Superior temporal gyrus (tissue), 1 donor: ENCODE results near the gene STAB2.
A peak's percentile ranks its signal among the peaks of the same experiment; 100 is the strongest.

Experiments
- DNase-seq: peaks from one replicate; pipeline ENCODE4 v3.0.0-alpha.2; 2016; ENCODE audit errors: extremely low spot score

Gene STAB2

GRCh38 chr12:103580026-103580425, 7.0 kb upstream of the STAB2 start:
- no peak for DNase-seq

- no peak for DNase-seq
Measured at GRCh38 chr12:103583008-103583407, 4.1 kb upstream of the STAB2 start.

- no peak for DNase-seq
Measured at GRCh38 chr12:103586132-103586531, 941 bp upstream of the STAB2 start.

DNA sequence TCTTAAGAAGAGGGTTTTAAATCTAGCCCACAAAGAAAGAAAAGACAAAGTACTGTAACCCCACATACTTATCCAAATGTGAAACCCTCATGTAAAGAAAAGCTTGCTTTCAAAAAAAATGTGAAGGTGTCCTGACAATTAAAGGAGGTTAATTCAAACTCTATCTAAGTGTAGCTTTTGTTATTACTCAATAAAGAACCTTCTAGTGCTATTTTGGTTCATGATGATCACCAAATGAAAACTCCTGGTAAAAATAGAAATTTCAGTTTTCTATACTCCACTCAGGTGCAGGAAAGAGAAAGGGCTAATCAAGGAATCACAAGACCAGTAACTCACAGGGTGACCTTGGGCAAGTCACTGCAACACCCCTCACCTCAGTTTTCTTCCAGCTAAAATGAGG, 1.6 kb downstream of the STAB2 start:
- no peak for DNase-seq

- no peak for DNase-seq
Measured at GRCh38 chr12:103589517-103589916, 2.4 kb downstream of the STAB2 start.

GRCh38 chr12:103590271-103590670, 3.2 kb downstream of the STAB2 start:
- no peak for DNase-seq

DNA sequence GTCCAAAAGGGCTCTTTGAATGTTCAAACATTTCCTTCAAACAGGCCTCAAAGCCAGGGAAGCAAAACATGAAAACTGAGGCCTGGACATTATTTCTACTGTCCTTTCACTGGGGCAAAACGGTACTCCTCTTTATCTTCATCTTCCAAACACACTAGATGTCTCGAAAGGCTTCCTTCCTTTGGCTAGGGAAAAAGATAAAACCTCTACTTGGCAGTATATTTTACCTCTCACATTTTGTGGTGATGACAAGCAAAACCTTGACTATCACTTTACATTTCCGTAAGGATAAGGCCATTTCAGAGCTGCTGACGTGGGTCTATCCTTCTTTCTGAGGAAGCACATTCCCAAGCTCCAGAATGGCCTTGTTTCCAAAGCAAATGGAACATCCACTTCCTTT, 9.9 kb downstream of the STAB2 start:
- DNase-seq, result no peak

DNA sequence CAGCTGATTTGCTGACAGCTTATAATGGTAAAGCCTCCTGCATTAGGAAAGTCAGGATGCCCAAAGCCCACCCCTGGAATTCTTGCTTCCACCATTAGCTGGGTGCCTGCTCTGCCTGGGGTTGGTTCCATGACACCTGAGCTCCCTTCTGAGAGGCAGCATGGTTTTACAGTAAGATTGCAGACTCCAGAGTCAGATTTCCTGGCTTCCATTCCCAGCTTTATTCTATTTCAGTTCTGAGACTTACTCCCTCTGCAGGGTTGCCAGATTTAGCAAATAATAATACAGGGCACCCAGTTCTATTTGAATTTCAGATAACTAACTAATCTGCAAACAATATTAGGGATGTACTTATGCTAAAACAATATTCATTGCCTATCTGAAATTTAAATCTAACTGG, 12.2 kb downstream of the STAB2 start:
- no peak for DNase-seq

- no peak for DNase-seq
Measured at GRCh38 chr12:103600967-103601728, 14.1 kb downstream of the STAB2 start.

DNA sequence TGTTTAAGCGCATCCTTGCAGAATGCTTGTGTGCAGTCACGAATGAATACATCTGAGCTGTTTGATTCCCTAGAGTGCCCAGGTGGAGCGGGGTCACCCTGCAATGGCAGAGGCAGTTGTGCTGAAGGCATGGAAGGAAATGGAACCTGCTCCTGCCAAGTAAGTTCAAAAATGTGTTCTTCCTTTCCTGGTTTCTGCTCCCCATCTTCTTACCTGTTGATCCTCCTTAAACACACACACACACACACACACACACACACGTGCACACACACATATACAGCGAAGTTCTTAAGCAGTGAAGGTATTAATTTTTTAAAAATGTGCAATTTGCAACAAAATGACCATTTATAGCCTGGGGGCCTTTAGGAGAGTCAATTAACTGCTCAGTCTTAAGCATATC, 33.3 kb downstream of the STAB2 start:
- DNase-seq, result no peak

DNA sequence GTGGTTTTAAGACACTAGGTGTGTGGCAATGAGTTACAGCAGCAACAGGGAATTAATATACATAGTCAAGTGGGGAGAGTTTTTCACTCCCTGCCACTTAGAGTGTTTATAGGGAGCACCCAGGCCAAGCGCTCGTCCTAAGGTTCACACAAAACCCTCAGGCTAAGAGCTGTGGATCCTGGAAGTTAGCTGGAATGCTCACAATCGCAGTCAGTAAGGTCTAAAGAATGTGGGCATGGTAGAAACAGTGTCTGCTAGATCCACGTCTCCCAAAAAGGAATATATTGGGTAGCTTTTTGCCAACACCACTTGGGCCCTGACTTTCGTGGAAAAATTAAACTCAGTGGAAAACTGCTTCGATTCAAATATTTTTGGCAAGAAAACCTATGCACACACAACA, 36.6 kb downstream of the STAB2 start:
- DNase-seq, result no peak

- peak; percentile 74 for DNase-seq
Measured at GRCh38 chr12:103626498-103626897, 39.4 kb downstream of the STAB2 start.

- no peak for DNase-seq
Measured at GRCh38 chr12:103627189-103627855, 40.2 kb downstream of the STAB2 start.

GRCh38 chr12:103632554-103633216, 45.6 kb downstream of the STAB2 start:
- no peak for DNase-seq

- DNase-seq, result no peak
Measured at GRCh38 chr12:103634732-103635131, 47.7 kb downstream of the STAB2 start.

DNA sequence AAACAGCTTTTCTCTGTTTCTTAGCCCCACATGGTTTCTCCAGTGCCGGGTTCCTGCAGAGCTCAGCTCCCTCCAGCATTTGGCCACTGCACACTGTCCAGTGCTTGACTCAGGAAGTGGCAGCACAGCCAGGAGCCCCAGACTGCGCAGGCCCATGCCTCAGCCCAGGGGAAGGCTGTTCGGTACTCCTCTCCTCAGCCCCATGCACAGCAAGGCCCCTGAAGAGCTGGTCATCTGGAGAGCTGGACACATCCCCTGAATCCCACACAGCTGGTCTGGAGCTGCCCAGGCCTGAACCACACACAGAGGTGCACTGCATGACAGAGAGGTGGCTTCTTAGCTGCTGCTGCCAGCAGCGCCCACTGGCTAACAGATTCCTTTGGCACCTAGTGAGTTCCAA, 48.3 kb downstream of the STAB2 start:
- no peak for DNase-seq

- DNase-seq, result no peak
Measured at GRCh38 chr12:103637021-103637420, 49.9 kb downstream of the STAB2 start.

DNA sequence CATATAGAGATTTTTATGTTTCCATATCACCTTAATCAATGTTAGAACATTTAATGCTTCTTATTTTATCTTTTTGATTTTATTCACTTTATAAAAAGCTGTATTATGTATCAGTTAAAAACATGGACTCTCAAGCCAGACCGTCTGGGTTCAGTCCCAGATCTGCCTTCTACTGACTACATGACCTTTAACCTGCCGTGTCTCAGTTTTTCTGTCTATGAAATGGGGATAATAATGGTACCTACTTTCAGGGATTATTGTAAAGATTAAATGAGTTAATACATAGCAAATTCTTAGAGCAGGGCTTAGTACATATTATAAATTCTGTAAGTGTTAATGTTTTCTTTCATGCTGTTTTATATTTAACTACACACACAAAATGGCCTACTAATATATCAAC, 50.4 kb downstream of the STAB2 start:
- DNase-seq, result no peak

GRCh38 chr12:103639983-103640382, 52.9 kb downstream of the STAB2 start:
- DNase-seq, result no peak

DNA sequence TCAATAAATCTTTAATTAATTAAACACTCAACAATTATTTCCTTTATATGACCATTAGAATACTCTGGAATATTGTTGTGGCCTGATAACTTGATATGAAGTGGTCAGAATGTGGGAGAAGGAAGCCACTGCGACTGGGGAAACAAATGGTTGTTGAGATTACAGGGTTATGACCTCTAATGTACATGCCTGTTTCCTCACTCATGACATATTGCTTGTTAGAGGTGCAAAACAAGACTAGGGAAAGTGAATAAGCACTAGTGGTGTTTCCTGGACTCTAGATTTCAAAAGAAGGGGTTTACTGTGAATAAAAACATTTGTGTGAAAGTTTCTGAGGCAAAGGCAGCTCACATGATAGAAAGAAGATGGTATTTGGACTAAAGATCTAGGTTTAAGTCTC, 53.3 kb downstream of the STAB2 start:
- no peak for DNase-seq

DNA sequence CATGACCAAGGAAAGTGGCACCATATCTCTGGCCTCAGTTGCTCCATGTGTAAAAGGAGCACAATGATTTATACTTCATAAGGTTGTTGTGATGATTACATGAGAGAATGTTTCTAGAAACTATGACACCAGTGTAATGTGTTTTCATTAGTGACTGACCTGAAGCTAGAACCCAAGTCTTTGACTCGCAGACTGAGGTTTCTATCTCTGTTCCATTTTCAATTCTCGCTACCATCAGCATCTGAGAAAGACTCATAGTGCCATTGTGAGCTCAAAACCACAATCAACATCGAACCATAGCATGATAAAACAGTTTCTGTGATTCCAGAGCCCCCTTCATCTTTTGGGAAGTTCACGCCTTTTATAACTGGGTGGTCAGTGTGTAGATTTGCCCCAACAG, 53.8 kb downstream of the STAB2 start:
- DNase-seq, result no peak

DNA sequence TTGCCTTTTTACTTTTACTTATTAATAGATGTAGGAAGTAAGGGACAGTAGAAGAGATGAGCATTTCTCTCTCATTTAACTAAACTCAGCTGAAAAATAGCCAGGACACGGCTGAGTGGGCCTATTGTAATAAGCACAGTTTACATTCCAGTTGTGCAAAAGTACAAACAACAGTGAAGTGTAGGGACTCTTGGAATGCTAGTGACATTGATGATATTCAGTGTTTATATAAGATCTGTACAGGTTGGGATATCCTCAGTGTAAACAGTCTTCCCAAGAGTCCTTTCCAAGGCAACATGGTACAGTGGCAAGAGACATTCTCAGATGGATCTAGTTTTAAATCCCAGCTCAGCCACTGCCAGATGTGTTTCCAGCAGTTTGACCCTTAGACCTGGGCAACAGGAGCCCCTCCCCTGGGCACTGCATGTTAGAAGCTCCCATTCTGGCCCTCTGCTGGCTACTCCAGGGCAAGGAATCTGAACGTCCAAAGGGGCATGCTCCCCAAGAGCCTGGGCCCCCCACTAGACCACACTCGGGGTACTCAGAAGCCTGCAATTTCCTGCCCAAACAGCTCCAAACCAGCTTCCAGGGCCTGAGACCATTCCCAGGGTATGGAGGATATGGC, 55.3 kb downstream of the STAB2 start:
- DNase-seq, result no peak

DNA sequence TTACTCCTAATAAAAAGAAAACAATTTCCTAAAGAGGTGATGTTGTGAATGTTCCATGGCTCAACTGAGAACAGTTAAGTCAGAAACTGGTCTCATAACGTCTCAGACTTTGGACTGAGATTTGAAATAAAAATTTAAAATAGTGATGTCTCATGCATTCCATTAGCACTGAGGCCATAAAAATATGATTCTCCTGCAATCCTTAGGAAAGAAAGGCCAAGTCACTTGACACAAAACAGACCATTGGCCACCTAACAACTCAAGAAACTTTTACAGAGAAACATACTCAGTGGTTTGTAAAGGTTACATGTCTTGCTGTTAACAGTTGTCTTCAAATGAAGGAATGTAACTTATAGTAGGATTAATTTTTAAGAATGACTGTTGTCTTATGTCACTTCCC, 58.1 kb downstream of the STAB2 start:
- no peak for DNase-seq
